ENCODE measurements around the gene FOXP1. TPM values are rescaled to one million over a fixed set of nuclear protein-coding genes. Genes with fewer than 3 reads are reported as not detected.
"Not testable (repeated sequence)": the region's sequence is repeated elsewhere in the genome, so short reads cannot be mapped to it uniquely, and the experiment has no call there.

Gene FOXP1
- total RNA-seq, 2 experiments from 2014 or later, result 116 to 131 TPM

- peaks cover 5% of the 10 kb centered on the region for H3K36me3 Mint-ChIP-seq (ENCODE audit: low read depth)
- DNase-seq, result no peak
- H3K27ac Mint-ChIP-seq, result no peak overlapping the region
- ChIA-PET CTCF (no interaction called here), POLR2A (no interaction called here)
- no peak overlapping the region for H3K4me3 Mint-ChIP-seq
- H3K9me3 Mint-ChIP-seq, result no peaks in the 10 kb centered on the region
- peaks cover 20% of the 10 kb centered on the region for H3K4me1 Mint-ChIP-seq
- no peaks in the 10 kb centered on the region for H3K27me3 Mint-ChIP-seq
Measured at GRCh38 chr3:71530903-71531530, 52.5 kb downstream of the FOXP1 start.

- POLR2A ChIA-PET, result no interaction called here
- H3K36me3 Mint-ChIP-seq (ENCODE audit: low read depth), result peaks cover 5% of the 10 kb centered on the region
- H3K9me3 Mint-ChIP-seq, result no peaks in the 10 kb centered on the region
- H3K27me3 Mint-ChIP-seq, result no peaks in the 10 kb centered on the region
- CTCF ChIA-PET, result interaction anchor here (1.2 kb wide), 1 partner anchor 367 kb away, joined by 3 read pairs; no protein-coding TSS in a partner anchor
- H3K27ac Mint-ChIP-seq, result no peak overlapping the region
- peaks cover 20% of the 10 kb centered on the region for H3K4me1 Mint-ChIP-seq
- no peak overlapping the region for H3K4me3 Mint-ChIP-seq
- DNase-seq, result no peak
Measured at GRCh38 chr3:71528816-71529215, 54.7 kb downstream of the FOXP1 start.

GRCh38 chr3:71526448-71526847 is 57.1 kb downstream of the FOXP1 start:
- H3K4me3 Mint-ChIP-seq; H3K27me3 Mint-ChIP-seq; CTCF ChIA-PET; DNase-seq; POLR2A ChIA-PET; H3K36me3 Mint-ChIP-seq (ENCODE audit: low read depth); H3K27ac Mint-ChIP-seq; H3K9me3 Mint-ChIP-seq: not testable (repeated sequence)
- H3K4me1 Mint-ChIP-seq, result peaks cover 20% of the 10 kb centered on the region

- peaks cover 20% of the 10 kb centered on the region for H3K4me1 Mint-ChIP-seq
- H3K9me3 Mint-ChIP-seq, result no peaks in the 10 kb centered on the region
- no peaks in the 10 kb centered on the region for H3K36me3 Mint-ChIP-seq (ENCODE audit: low read depth)
- no peaks in the 10 kb centered on the region for H3K27me3 Mint-ChIP-seq
- CTCF ChIA-PET, result no interaction called here
- no peak for DNase-seq
- no peak overlapping the region for H3K27ac Mint-ChIP-seq
- POLR2A ChIA-PET, result interaction anchor here (0.6 kb wide), 1 partner anchor 45 kb away, joined by 3 read pairs; no protein-coding TSS in a partner anchor
- no peak overlapping the region for H3K4me3 Mint-ChIP-seq
Measured at GRCh38 chr3:71525391-71525790, 58.1 kb downstream of the FOXP1 start.

GRCh38 chr3:71524672-71525071 is 58.9 kb downstream of the FOXP1 start:
- H3K4me3 Mint-ChIP-seq, result no peak overlapping the region
- no peaks in the 10 kb centered on the region for H3K36me3 Mint-ChIP-seq (ENCODE audit: low read depth)
- ChIA-PET POLR2A (no interaction called here), CTCF (interaction anchor here (0.6 kb wide), 1 partner anchor 65 kb away, joined by 3 read pairs; no protein-coding TSS in a partner anchor)
- peaks cover 16% of the 10 kb centered on the region for H3K4me1 Mint-ChIP-seq
- no peaks in the 10 kb centered on the region for H3K9me3 Mint-ChIP-seq
- no peak for DNase-seq
- H3K27ac Mint-ChIP-seq, result no peak overlapping the region
- no peaks in the 10 kb centered on the region for H3K27me3 Mint-ChIP-seq

GRCh38 chr3:71523628-71524027 is 59.9 kb downstream of the FOXP1 start:
- Mint-ChIP-seq H3K9me3 (no peaks in the 10 kb centered on the region), H3K4me3 (no peak overlapping the region), H3K36me3 (ENCODE audit: low read depth) (peaks cover 1% of the 10 kb centered on the region), H3K4me1 (peaks cover 7% of the 10 kb centered on the region), H3K27ac (no peak overlapping the region), H3K27me3 (no peaks in the 10 kb centered on the region)
- CTCF ChIA-PET, result no interaction called here
- POLR2A ChIA-PET, result no interaction called here
- no peak for DNase-seq

GRCh38 chr3:71521940-71522876 is 61.3 kb downstream of the FOXP1 start:
- H3K4me3 Mint-ChIP-seq, result no peak overlapping the region
- no peaks in the 10 kb centered on the region for H3K9me3 Mint-ChIP-seq
- no peaks in the 10 kb centered on the region for H3K4me1 Mint-ChIP-seq
- no peak for DNase-seq
- CTCF ChIA-PET, result no interaction called here
- no peak overlapping the region for H3K27ac Mint-ChIP-seq
- H3K36me3 Mint-ChIP-seq (ENCODE audit: low read depth), result peaks cover 2% of the 10 kb centered on the region
- POLR2A ChIA-PET, result no interaction called here
- H3K27me3 Mint-ChIP-seq, result no peaks in the 10 kb centered on the region

- Mint-ChIP-seq H3K27ac (no peak overlapping the region), H3K4me1 (no peaks in the 10 kb centered on the region), H3K27me3 (no peaks in the 10 kb centered on the region), H3K36me3 (ENCODE audit: low read depth) (peaks cover 2% of the 10 kb centered on the region), H3K9me3 (no peaks in the 10 kb centered on the region), H3K4me3 (no peak overlapping the region)
- CTCF ChIA-PET, result interaction anchor here (0.7 to 1.5 kb wide), 3 partner anchors 12 to 469 kb away, joined by 3 to 4 read pairs (median 3); no protein-coding TSS in a partner anchor
- POLR2A ChIA-PET, result no interaction called here
- DNase-seq, result no peak
Measured at GRCh38 chr3:71521021-71521352, 62.5 kb downstream of the FOXP1 start.

- no peaks in the 10 kb centered on the region for H3K27me3 Mint-ChIP-seq
- H3K9me3 Mint-ChIP-seq, result no peaks in the 10 kb centered on the region
- no peaks in the 10 kb centered on the region for H3K4me1 Mint-ChIP-seq
- CTCF ChIA-PET, result interaction anchor here (0.7 to 1.5 kb wide), 3 partner anchors 12 to 469 kb away, joined by 3 to 4 read pairs (median 3); no protein-coding TSS in a partner anchor
- peaks cover 2% of the 10 kb centered on the region for H3K36me3 Mint-ChIP-seq (ENCODE audit: low read depth)
- POLR2A ChIA-PET, result no interaction called here
- no peak overlapping the region for H3K4me3 Mint-ChIP-seq
- H3K27ac Mint-ChIP-seq, result no peak overlapping the region
- DNase-seq, result no peak
Measured at GRCh38 chr3:71520161-71521020, 63.1 kb downstream of the FOXP1 start.

GRCh38 chr3:71518089-71518488 is 65.4 kb downstream of the FOXP1 start:
- Mint-ChIP-seq H3K4me3 (no peak overlapping the region), H3K36me3 (ENCODE audit: low read depth) (peaks cover 2% of the 10 kb centered on the region), H3K27ac (no peak overlapping the region), H3K27me3 (no peaks in the 10 kb centered on the region), H3K9me3 (no peaks in the 10 kb centered on the region), H3K4me1 (no peaks in the 10 kb centered on the region)
- POLR2A ChIA-PET, result no interaction called here
- no peak for DNase-seq
- CTCF ChIA-PET, result no interaction called here

GRCh38 chr3:71517271-71517791 is 66.2 kb downstream of the FOXP1 start:
- Mint-ChIP-seq H3K36me3 (ENCODE audit: low read depth) (peaks cover 2% of the 10 kb centered on the region), H3K9me3 (no peaks in the 10 kb centered on the region), H3K27me3 (no peaks in the 10 kb centered on the region), H3K4me1 (peaks cover 2% of the 10 kb centered on the region), H3K4me3 (no peak overlapping the region), H3K27ac (no peak overlapping the region)
- ChIA-PET CTCF (interaction anchor here (0.6 to 1.5 kb wide), 2 partner anchors 21 to 402 kb away, joined by 3 to 7 read pairs; no protein-coding TSS in a partner anchor), POLR2A (no interaction called here)
- no peak for DNase-seq

- Mint-ChIP-seq H3K27me3 (no peaks in the 10 kb centered on the region), H3K27ac (no peak overlapping the region), H3K9me3 (no peaks in the 10 kb centered on the region), H3K4me1 (peaks cover 14% of the 10 kb centered on the region), H3K36me3 (ENCODE audit: low read depth) (peaks cover 2% of the 10 kb centered on the region), H3K4me3 (no peak overlapping the region)
- CTCF ChIA-PET, result interaction anchor here (1.5 kb wide), 1 partner anchor 19 kb away, joined by 7 read pairs; no protein-coding TSS in a partner anchor
- no peak for DNase-seq
- POLR2A ChIA-PET, result no interaction called here
Measured at GRCh38 chr3:71515636-71516365, 67.7 kb downstream of the FOXP1 start.

Measured in activated CD4-positive, alpha-beta T cell treated with anti-CD3 and anti-CD28 coated beads, Interleukin-2, amount 10 ng/mL, durations not matched to agents 7 days and 5 days (primary cell).